Measurements from ENCODE around the gene YJEFN3. TPM values are rescaled to one million over a fixed set of nuclear protein-coding genes. Genes with fewer than 3 reads are reported as not detected.

The YJEFN3 gene
- 10 to 100 TPM in 1 of 2 experiments, 1 to 10 TPM in 1; 7.8 to 10.5 TPM for total RNA-seq

GRCh38 chr19:19528721-19529490, at the start of gene YJEFN3:
TSS of gene YJEFN3 (plus strand) at chr19:19528911. CDS start at chr19:19528933, 22 bp downstream.

GRCh38 chr19:19514881-19515641, 13.7 kb upstream of the YJEFN3 start, which contains the start of gene TSSK6:
TSS of gene TSSK6 (minus strand) at chr19:19515548. CDS start at chr19:19515427, 121 bp downstream.

GRCh38 chr19:19515642-19516519, 12.8 kb upstream of the YJEFN3 start, which contains the start of gene NDUFA13:
TSS of gene NDUFA13 (plus strand) at chr19:19516225. CDS start at chr19:19516239, 14 bp downstream.

GRCh38 chr19:19538061-19538784, 9.5 kb downstream of the YJEFN3 start, which contains the start of gene CILP2:
TSS of gene CILP2 (plus strand) at chr19:19538265. CDS start at chr19:19538350, 85 bp downstream.

Other genes starting within 250 kb of the YJEFN3 start
- gene SUGP1, start 208.4 kb upstream of the YJEFN3 start, total RNA-seq: 10 to 100 TPM; 63.3 to 71.0 TPM
- 10 to 100 TPM; 76.9 to 83.5 TPM for gene MAU2, start 208.1 kb upstream of the YJEFN3 start, total RNA-seq
- gene GATAD2A, start 123.2 kb upstream of the YJEFN3 start, total RNA-seq: 100 to 1,000 TPM; 130 to 139 TPM
- gene TSSK6, start 13.4 kb upstream of the YJEFN3 start, total RNA-seq: 1 to 10 TPM; 4.7 to 6.5 TPM
- 100 to 1,000 TPM; 299 to 304 TPM for gene NDUFA13, start 12.7 kb upstream of the YJEFN3 start, total RNA-seq
- gene CILP2, start 9.4 kb downstream of the YJEFN3 start, total RNA-seq: under 1 TPM; 0.10 to 0.17 TPM
- 10 to 100 TPM; 26.2 to 27.4 TPM for gene PBX4, start 89.8 kb downstream of the YJEFN3 start, total RNA-seq
- gene LPAR2, start 99.3 kb downstream of the YJEFN3 start, total RNA-seq: 10 to 100 TPM; 42.1 to 44.8 TPM
- gene GMIP, start 114.7 kb downstream of the YJEFN3 start, total RNA-seq: 100 to 1,000 TPM; 107 to 111 TPM
- 10 to 100 TPM; 81.8 to 93.7 TPM for gene ATP13A1, start 134.8 kb downstream of the YJEFN3 start, total RNA-seq
- gene ZNF101, start 139.9 kb downstream of the YJEFN3 start, total RNA-seq: 100 to 1,000 TPM; 121 to 129 TPM
- 1 to 10 TPM; 9.2 to 9.5 TPM for gene ZNF14, start 204.2 kb downstream of the YJEFN3 start, total RNA-seq

Measured in activated naive CD4-positive, alpha-beta T cell treated with anti-CD3 and anti-CD28 coated beads, Interleukin-2, amount 10 ng/mL, durations not matched to agents 5 hours and 36 hours (primary cell).